Activated CD4-positive, CD25-positive, alpha-beta regulatory T cell (primary cell): ENCODE data around the gene ZMYM4.
"Not testable (repeated sequence)": the region's sequence is repeated elsewhere in the genome, so short reads cannot be mapped to it uniquely, and the experiment has no call there.

ENCODE experiments used
- DNase-seq, 4 experiments: peaks; one replicate each; lab custom pipeline; 2025; lab: John Stamatoyannopoulos, UW

Gene ZMYM4

GRCh38 chr1:35326246-35326866, 57.8 kb downstream of the ZMYM4 start:
- no peak for DNase-seq

DNA sequence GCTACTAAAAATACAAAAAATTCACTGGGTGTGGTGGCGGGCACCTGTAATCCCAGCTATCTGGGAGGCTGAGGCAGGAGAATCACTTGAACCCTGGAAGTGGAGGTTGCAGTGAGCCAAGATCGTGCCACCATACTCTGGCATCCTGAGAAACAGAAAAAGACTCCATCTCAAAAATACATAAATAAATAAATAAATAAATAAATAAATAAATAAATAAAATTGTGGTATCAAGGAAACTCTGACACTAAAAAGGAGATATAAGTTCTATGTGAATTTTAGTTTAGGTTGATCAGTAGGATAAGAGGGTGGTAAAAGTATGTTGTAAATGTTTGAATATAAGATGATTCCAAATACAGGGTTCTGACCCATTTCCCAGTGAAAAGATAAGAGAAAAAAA, 63.1 kb downstream of the ZMYM4 start:
- not testable (repeated sequence) for DNase-seq

GRCh38 chr1:35334485-35334884, 66.0 kb downstream of the ZMYM4 start:
- DNase-seq: no peak

- DNase-seq: no peak
Measured at GRCh38 chr1:35340519-35340918, 72.0 kb downstream of the ZMYM4 start.

DNA sequence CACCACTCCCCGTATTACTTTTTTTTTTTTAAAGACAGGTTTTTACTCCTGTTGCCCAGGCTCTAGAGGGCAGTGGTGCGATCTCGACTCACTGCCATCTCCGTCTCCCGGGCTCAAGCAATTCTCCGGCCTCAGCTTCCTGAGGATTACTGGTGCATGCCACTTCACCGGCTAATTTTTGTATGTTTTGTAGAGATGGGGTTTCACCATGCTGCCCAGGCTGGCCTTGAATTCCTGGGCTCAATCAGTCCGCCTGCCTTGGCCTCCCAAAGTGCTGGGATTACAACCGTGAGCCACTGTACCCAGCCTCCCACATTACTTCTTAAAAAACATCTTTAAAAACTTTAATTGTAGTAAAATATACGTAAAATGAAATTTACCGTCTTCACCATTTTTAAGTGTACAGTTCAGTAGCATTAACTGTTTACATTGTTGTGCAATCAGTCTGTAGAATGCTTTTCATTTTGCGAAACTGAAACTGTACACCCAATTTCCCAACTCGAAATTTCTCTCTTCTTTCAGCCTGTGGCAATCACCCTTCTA, 77.0 kb downstream of the ZMYM4 start:
- no peak for DNase-seq

- no peak for DNase-seq
Measured at GRCh38 chr1:35350872-35351271, 82.4 kb downstream of the ZMYM4 start.

DNA sequence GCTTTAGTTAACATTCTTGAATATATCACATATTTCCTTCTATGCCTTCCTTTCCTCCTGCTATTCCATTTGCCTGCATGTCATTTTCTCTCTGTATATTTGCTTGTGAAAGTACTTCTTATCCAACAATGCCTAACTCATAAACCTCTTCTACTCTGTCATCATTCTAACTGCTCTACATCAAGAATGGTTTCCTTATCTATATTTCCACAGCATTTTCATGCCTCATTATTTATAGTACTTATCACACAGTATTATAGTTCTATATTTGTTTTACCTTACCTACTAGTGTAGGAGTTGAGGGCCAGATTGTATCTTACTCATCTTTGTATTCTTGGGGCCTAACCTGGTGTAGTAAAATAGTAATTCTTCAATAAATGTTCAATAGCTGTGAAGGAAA, 91.5 kb downstream of the ZMYM4 start:
- DNase-seq: no peak

DNA sequence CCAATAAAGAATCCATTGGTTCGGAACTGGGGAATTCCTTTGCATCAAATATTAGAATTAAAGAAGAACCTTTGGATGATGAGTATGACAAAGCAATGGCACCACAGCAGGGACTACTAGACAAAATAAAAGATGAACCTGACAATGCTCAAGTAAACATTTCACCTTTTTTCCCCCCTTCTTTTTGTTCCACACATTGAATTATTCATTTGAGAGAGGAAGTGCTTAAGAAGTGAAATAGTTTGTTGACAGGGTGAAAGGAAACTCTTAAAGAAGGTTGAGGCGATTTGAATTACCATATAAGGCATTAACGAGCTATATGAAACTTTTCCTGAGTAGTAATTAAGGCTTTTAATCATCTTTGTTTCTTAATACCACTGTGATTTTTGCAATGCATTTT, 93.1 kb downstream of the ZMYM4 start:
- DNase-seq: no peak

GRCh38 chr1:35364741-35365140, 96.2 kb downstream of the ZMYM4 start:
- no peak for DNase-seq

GRCh38 chr1:35367914-35368313, 99.4 kb downstream of the ZMYM4 start:
- no peak for DNase-seq

GRCh38 chr1:35369922-35370671, 101.6 kb downstream of the ZMYM4 start:
- no peak for DNase-seq

- DNase-seq: no peak
Measured at GRCh38 chr1:35371506-35371905, 103.0 kb downstream of the ZMYM4 start.

GRCh38 chr1:35377555-35377954, 109.0 kb downstream of the ZMYM4 start:
- DNase-seq: no peak

- DNase-seq: no peak
Measured at GRCh38 chr1:35379317-35380000, 111.0 kb downstream of the ZMYM4 start.

DNA sequence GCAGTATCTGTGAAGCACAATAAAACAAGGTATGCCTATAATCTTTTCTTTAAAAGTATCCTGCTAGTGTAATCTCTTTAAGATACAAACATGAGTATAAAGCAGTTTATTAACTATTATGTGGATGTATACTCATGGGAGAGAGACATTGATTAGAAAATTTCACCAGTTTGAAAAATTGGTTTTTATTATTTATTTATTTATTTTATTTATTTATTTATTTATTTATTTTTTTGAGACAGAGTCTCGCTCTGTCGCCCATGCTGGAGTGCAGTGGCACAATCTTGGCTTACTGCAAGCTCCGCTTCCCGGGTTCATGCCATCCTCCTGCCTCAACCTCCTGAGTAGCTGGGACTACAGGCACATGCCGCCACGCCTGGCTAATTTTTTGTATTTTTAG, 111.6 kb downstream of the ZMYM4 start:
- DNase-seq: not testable (repeated sequence)

- no peak for DNase-seq
Measured at GRCh38 chr1:35382107-35382506, 113.6 kb downstream of the ZMYM4 start.

- no peak for DNase-seq
Measured at GRCh38 chr1:35386290-35386689, 117.8 kb downstream of the ZMYM4 start.

GRCh38 chr1:35386959-35387358, 118.5 kb downstream of the ZMYM4 start:
- no peak for DNase-seq

DNA sequence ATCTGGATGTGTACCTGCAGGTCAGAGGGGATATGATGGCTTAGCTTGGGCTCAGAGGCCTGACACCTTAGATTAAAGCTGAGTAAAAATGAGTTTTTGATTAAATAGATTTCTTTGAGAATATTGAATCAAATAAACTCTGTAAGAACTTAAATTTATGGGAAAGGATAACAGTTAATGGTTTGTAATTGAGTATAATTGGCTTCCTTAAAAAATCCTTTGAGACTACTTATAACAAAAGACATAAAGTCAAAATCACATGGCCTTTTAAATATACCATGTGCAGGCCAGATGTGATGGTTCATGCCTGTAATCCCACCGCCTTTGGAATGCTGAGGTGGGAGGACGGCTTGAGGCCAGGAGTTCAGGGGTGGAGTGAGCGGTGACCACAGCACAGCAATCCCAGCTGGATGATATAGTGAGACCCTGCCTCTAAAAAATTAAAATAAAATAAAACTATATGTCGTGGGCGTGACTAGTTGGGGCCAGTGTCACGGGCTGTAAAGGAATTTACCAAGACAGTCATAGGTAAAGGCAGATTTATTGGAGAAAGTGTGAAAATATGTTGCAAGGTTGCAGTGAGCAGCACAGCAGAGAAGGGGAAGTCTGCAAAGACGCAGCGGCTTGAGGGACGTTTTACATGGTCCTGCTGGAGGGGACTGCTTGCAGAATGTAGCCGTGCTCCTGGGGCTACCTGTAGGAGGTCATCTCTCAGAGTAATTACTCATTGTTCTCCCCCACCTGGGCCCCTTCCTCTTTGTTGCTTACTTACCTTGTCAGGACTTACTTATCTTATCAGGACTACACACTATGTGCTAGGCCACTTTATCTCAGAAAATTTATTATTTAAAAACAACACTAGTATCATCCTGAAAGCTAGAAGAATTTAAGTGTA, 122.3 kb downstream of the ZMYM4 start:
- DNase-seq: no peak

GRCh38 chr1:35394386-35394785, 125.9 kb downstream of the ZMYM4 start:
- DNase-seq: no peak

DNA sequence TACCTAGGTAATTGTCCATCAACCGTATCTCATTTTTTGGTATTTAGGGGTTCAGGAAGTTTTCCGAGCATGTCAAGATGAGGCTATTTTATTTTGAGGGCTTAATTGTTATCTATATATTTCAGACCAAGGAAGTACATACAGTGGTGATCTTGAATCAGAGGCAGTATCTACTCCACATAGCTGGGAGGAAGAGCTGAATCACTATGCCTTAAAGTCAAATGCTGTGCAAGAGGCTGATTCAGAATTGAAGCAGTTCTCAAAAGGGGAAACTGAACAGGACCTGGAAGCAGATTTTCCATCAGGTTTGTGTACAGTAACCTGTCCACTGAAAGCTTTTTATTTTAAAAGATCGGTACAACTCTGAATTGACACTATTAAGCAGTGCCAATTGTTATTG, 130.2 kb downstream of the ZMYM4 start:
- no peak for DNase-seq

DNA sequence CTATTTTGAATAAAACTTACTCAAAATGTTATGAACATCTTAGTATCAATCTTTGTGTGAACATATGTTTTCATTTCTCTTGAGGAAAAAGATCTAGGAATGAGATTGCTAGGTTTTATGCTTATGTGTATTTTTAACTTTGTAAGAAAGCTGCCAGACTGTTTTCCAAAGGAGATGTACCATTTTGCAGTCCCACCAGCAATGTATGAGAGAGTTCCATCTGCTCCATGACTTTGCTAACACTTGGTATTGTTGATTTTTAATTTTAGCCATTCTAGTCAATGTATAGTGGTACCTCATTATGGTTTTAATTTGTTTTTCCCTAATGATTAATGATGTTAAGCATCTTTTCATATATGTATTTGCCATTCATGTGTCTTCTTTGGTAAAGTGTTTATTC, 132.5 kb downstream of the ZMYM4 start:
- DNase-seq: no peak
